ENCODE measurements around the gene MT4.

DNA sequence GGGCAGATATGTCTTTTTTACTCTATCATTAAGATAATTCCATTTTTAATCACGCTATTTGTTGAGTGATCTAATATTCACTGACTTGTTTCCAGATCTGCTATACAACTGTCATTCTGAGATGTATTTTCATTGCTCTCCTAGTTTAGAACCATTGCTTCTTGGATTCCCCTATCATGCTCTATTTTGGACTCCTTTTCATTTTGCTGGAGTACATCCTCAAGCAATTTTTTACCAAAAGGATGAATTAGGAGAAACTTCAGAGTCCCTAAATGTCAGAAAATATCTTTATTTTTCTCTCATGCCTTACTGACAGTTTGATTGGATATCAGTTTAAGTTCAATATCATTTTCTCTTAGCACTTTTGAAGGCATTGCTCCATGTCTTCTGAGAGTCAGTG, 9.8 kb downstream of the MT4 start:
- no peak for TF ChIP-seq TAF1 (IDR thresholded peaks at IDR 0.05; ENCODE audit: borderline replicate concordance, low read depth, low read length)
- TF ChIP-seq MEF2A (IDR thresholded peaks at IDR 0.05; ENCODE audit: borderline replicate concordance, low read depth), result no peak
- TF ChIP-seq, protein P1, sequence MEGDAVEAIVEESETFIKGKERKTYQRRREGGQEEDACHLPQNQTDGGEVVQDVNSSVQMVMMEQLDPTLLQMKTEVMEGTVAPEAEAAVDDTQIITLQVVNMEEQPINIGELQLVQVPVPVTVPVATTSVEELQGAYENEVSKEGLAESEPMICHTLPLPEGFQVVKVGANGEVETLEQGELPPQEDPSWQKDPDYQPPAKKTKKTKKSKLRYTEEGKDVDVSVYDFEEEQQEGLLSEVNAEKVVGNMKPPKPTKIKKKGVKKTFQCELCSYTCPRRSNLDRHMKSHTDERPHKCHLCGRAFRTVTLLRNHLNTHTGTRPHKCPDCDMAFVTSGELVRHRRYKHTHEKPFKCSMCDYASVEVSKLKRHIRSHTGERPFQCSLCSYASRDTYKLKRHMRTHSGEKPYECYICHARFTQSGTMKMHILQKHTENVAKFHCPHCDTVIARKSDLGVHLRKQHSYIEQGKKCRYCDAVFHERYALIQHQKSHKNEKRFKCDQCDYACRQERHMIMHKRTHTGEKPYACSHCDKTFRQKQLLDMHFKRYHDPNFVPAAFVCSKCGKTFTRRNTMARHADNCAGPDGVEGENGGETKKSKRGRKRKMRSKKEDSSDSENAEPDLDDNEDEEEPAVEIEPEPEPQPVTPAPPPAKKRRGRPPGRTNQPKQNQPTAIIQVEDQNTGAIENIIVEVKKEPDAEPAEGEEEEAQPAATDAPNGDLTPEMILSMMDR (IDR thresholded peaks at IDR 0.05), result no peak
- TF ChIP-seq EP300 (IDR thresholded peaks at IDR 0.05; ENCODE audit: borderline replicate concordance in 1 of 2, low read depth in 1 of 2, low read length in 1 of 2), result no peak
- no peak for TF ChIP-seq RAD21 (IDR thresholded peaks at IDR 0.05; ENCODE audit: low read length)
- TF ChIP-seq ELF1 (IDR thresholded peaks at IDR 0.05), result no peak
- no peak for TF ChIP-seq JUND (IDR thresholded peaks at IDR 0.05)
- TF ChIP-seq MXI1 (IDR thresholded peaks at IDR 0.05; ENCODE audit: low read depth, low read length), result no peak
- TF ChIP-seq USF2 (IDR thresholded peaks at IDR 0.05; ENCODE audit: borderline replicate concordance, low read depth, low read length), result no peak
